HG03469 (cell line): ENCODE measurements around the gene TCF15.
A peak's percentile ranks its signal among the peaks of the same experiment; 100 is the strongest.
"Not testable (repeated sequence)": the region's sequence is repeated elsewhere in the genome, so short reads cannot be mapped to it uniquely, and the experiment has no call there.

Experiments used
- ATAC-seq: cut with Tn5 transposase; IDR thresholded peaks from one replicate; pipeline ENCODE4 v1.9.1; 2021; ENCODE audit warnings: mild to moderate bottlenecking, moderate library complexity, moderate number of reproducible peaks; ENCODE audit not compliant: unreplicated experiment

TCF15 gene

DNA sequence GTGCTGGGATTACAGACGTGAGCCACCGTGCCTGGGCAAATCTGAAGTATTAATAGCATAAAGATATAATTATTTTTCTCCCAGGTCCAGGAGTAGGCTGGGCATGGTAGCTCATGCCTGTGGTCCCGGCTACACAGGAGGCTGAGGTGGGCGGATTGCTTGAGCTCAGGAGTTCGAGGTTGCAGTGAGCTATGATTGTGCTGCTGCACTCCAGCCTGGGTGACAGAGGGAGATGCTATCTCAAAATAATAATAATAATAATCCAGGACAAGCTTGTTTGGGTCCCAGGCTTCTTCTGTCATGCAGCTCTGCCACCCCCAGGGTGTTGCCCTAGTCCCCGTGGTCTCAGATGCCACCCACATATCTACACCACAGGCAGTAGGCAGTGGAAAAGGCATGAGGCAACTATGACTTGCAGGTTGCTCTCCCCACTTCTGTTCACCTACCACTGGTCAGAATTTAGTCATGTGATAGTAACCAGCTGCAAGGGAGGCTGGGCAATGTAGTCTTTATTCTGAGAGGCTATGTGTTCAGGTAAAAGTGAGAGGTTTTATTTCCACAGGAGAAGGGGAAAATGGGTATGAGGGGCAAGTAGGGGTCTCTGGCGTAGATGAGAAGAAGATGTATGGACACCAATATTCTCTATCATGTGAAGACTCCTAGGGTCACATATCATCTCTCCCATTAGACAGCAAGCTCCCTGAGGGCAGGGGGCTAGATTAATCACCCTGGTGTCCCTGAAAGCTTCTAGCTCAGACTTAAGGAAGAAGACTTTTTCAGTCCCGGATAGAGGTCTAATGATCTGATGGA is 25.7 kb downstream of the TCF15 start:
- ATAC-seq: peak; percentile 48

DNA sequence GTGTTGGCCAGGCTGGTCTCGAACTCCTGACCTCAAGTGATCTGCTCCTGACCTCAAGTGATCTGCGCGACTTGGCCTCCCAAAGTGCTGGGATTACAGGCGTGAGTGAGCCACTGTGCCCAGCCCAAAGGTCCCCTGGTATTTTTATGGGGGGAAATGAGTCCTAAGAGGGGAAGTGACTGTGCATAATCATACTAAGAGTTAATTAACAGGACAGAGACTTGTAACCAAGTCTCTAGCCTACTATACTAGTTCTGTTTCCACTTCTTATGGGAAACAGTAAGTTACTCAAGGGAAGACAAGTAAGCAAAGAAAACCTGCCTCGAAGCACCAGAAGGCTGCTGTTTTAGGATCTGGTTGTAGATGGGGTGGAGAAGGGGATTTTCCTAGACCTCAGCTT is 27.9 kb downstream of the TCF15 start:
- no peak for ATAC-seq

DNA sequence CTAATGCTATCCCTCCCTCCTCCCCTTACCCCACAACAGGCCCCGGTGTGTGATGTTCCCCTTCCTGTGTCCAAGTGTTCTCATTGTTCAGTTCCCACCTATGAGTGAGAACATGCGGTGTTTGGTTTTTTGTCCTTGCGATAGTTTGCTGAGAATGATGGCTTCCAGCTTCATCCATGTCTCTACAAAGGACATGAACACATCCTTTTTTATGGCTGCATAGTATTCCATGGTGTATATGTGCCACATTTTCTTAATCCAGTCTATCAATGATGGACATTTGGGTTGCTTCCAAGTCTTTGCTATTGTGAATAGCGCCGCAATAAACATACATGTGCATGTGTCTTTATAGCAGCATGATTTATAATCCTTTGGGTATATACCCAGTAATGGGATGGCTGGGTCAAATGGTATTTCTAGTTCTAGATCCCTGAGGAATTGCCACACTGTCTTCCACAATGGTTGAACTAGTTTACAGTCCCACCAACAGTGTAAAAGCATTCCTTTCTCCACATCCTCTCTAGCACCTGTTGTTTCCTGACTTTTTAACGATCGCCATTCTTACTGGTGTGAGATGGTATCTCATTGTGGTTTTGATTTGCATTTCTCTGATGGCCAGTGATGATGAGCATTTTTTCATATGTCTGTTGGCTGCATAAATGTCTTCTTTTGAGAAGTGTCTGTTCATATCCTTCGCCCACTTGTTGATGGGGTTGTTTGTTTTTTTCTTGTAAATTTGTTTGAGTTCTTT is 31.0 kb downstream of the TCF15 start:
- not testable (repeated sequence) for ATAC-seq

DNA sequence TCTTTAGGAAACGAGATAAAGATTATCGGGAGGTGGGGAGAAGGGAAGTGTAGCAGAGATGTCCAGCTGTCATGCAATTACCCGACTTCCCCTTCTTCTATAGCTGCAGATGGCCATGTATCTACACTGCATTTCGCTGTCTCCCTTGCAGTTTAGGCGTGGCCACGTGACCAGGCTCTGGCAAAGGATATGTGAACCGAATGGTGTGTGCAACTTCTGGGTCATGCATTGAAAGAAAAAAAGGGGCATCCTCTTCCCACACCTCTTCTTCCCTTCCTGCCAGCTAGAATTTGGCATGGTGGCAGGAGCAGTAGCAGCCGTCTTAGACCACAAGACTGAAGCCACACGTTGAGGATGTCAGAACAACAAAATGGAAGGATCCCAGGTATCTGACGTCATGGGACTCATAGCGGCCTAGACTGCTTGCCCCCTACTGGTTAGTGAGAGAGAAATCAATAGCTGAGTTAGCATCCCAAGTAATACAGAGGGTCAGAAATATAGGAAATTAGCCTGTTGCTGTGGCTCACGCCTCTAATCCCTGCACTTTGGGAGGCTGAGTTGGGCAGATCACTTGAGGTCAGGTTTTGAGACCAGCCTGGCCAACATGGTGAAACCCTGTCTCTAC is 32.8 kb downstream of the TCF15 start:
- no peak for ATAC-seq

DNA sequence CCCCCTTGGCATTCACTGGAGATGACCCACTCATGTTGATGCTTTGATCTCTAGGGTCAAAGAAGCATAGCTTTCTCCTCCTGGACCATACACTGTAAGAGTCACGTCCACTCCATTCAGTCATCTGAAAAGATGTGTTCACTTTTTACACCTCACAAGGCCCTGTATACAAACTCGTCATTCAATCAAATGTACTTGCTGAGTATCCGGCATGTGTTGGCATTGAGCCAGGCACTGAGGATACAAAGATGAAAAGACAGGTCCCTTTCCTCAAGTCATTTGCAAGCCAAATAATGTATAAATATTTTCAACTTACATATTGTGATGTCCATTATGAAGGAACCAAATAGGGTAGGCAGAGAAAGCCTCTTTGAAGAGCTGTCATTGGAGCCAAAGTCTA is 34.0 kb downstream of the TCF15 start:
- no peak for ATAC-seq

DNA sequence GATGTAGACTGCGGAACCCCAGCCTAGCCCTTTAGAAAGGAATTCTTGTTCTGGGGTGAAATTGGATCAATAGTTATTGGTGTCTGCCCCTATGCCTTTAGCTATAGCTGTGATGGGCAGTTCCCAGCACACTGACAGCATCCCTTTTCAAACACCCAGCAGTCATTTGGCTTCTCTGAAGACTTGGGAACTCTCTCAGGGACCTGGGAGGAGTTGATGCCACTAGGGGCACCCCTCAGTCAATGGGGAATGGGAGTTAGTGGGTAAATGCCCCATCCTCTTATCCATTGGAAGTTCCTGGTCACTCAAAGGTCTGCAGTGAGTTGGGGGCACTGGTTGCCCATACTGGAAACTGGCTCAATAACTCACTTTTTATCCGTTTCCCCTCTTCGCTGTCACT is 34.9 kb downstream of the TCF15 start:
- no peak for ATAC-seq

DNA sequence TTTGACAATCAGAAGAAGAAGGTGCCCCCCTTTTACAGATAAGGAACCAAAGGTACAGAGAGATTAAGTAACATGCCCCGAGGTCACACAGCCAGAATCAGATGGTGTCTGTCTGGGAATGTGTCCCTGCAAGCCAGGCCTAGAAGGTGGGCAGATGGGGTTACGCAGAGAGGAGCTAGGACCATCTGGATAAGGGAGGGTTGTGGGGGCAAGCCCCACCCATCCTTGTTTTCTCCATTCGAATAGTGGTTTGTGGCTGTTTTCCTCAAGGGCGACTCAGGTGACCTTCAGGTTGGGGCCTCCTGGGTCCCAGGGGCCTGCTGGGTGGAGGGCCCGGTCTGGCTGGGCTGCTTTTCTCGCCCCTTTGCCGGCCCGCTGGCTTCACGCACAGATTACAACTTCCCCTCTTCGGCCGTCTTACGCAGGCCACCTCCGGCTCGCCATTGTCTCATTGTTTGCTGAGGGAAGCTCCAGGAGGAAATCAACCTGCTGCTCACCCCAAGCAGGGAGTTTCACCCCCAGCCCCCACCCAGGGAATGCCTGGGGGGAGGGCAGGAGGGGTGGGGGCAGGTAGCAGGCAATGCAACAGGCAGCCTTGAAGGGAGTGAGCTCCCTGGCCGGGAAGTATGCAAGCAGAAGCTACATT is 35.7 kb downstream of the TCF15 start:
- ATAC-seq: no peak

DNA sequence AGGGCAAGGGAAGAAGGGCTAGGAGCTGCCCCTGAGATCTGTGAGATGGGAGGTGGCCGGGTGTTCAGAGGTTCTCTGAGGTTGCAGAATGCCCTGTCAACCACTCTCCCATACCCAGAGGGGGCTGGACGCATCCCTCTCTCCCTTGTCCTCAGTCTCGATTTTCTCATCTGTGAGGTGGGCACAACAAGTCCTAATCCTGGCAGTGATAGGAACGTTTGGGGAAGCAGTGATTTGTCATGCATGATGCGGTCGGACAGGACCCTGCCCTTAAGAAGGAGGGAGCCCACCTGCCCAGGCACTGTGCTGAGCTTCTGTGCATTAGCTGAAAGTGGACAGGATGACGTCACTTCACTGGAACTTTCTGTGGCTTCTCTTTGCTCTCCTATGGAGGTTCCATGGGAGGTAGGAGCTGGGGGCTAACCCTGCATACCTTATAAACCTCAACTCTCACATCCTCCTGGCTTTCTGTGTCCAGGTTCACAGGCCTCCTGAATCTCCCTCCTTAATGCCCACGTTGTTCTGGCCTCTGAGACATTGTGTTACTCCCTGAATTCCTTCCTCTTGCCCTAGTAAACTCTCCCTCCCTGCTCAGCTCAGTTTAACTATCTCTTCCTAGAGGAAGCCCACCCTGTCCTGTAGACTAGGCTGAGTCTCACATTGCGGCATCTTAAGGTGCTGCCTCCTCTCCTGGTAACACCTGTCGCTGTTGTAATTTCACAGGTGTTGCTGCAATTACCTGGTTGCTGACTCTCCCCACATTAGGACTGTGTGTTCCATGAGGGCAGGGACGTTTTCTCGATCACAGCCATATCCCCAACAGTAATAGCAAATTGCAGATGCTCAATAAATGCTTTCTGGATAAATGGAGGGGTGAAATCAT is 36.5 kb downstream of the TCF15 start:
- ATAC-seq: no peak

DNA sequence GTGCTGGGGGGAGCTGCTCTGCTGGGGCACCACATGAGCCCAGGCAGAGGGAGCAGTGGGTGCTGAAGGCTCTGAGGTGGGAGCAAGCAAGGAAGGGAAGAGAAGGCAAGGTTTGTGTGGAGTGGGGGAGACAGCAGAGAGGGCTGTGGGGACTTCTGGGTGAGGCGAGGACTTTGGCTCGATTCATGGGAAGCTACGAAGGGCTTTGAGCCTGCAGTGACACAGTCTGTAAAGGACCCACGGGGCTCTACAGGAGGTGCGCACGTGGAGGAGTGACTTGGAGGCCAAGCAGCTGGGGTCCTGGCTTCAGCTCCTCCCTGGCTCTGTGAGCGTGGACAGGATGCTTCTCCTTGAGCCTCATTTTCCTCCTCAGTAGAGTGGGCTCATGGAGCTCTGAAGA is 37.4 kb downstream of the TCF15 start:
- no peak for ATAC-seq

DNA sequence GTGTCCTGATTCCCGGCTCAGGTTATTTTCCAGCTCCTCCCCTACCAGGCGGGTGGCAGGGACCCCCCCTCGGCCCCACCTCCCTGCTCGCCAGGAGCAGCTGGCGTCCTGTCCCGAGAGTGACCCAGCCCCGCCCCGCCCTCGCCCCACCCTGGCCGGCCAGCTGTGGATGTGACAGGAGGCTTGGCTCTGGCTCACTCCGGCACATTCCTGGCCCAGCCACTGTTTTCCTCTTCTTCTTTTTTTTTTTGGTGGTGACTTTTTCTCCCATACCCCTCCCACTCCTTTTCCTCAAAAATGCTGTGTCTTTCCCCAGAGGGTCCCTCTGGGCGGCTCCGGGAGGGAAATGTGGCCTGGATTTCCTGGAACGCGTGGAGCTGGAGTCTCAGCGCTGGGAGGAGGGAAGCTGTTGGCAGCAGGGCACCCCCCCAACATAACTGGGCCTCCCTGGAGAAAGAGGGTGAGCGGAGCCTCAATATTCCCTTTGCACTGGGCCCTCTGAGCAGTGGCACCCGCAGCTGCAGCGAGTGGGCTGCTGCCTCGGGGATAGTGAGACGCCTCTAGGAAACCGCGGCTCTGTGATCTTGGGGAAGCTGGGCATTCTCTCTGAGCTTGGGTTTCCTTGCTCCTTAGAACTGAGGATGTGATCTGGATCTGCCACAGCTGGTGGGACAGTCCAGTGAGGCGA is 38.2 kb downstream of the TCF15 start:
- ATAC-seq: no peak

DNA sequence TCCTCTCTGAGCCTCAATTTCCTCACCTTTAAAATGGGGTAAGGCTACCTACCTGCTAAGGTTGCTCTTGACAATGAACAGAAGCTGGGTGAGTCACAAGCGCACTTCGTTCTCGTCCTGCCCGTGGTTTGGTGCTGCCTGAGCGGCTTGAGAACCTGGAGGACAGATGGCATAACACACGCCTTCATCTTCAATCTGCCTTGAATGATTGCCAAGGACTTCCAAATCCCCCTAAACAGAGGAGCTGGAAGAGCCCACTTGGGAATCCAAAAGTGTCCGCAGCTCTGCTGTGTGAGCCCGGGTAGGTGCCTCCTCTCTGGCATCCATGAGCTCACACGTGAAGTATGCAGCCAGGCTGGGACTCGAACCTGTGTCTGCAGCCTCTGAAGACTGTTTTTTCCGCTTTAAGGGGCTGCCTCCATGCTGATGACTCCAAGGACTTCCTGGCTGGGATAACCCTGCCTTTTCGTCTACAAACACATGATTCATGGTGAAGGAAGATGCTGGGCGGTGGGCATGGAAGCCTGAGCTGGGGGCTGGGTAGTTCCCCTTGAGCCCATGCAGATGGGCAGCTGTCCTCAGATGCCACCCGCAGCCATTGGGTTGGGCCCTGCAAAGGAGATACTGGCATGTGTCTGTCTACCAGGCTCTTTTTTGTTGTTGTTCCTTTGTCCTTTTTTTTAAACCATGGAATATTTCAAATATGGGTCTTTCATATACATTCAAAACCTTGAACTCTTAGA is 41.3 kb downstream of the TCF15 start:
- no peak for ATAC-seq

DNA sequence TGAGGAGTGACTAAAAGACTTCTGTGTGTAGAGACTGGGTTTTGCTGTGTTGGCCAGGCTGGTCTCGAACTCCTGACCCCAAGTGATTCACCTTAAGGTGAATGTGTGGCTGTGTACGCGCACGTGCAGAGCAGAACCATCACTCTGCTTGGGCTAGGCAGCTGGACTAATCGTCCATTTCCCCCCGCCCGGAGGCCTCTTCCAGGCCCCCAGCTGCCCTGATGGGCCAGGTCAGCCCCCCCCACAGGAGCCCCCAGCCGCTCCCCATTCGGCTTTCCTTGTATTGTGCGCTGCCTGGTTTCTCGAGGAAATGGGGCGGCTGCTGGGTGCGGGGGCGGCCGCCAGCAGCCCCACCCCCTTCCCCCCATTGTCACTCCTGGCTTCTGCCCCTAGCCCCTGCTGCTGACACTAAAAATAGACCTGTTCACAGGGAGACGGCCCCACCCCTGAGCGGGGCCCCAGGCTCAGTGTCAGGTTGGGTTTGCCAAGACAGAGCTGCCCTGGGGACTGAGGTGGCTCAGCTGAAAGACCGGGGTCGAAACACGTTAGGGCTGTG is 41.9 kb downstream of the TCF15 start:
- no peak for ATAC-seq

DNA sequence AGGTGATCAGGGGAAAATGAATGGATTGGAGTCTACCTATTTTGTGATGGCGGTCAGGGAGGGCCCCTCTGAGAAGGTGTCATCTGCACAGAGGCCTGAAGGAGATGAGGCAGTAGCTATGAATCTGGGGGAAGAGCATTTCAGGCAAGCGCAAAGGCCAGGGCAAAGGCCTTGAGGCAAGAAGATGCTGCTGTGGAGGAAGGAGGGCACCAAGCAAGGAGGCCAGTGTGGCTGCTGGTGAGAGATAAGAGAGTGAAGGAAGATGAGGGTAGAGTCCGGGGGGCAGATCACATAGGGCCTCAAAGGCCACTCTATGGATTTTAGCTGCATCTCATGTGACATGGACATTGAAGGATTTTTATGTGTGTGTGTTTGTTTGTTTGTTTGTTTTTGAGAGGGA is 45.9 kb downstream of the TCF15 start:
- no peak for ATAC-seq

DNA sequence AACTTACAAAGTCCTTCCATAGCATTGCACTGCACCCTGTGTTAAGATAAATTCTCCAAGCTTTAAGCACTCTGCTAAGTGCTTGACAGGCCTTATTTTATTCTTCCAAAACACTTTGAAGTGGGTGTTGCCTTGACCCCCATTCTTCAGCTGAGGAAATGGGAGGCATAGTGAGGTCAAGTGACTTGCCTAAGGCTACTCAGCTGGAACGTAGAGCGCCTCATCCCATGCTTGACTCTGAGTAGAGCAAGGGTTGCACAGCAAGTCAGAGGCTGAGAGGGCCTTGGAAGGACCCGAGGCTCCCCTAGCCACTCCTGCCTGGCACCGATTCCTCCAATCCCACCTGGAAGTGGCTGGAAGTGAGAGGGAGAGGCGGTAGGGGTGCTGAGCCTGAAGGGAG is 46.9 kb downstream of the TCF15 start:
- no peak for ATAC-seq

DNA sequence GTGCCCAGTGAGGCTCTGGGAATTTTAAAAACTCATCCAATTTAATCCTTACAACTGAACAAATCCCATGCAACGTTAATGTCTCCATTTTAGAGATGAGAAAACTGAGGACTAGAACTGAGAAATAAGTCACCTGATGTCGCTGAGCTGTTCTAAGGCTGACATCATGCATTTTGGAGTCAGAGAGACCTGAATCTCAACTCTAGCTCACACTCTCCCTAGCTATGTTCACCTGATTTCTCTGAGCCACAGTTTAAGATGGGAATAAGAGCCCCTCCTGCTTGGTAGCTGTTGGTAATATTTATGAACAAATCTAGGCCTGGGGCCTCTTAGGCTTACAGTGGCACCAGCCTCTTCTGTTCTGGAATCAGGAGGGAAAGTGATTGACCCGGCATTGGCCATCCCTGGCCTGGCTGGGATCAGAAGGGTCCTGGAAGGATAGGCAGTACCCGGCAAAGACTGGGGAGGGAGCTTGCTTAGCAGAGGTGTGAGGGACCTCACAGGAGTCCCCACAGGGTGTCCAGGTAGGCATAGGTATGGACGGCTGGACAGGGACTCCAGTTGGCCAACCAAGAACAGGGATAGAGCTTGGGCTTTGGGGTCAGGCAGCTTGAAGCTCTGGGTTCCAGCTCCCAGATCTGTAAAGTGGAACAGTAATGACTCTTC is 47.7 kb downstream of the TCF15 start:
- no peak for ATAC-seq

DNA sequence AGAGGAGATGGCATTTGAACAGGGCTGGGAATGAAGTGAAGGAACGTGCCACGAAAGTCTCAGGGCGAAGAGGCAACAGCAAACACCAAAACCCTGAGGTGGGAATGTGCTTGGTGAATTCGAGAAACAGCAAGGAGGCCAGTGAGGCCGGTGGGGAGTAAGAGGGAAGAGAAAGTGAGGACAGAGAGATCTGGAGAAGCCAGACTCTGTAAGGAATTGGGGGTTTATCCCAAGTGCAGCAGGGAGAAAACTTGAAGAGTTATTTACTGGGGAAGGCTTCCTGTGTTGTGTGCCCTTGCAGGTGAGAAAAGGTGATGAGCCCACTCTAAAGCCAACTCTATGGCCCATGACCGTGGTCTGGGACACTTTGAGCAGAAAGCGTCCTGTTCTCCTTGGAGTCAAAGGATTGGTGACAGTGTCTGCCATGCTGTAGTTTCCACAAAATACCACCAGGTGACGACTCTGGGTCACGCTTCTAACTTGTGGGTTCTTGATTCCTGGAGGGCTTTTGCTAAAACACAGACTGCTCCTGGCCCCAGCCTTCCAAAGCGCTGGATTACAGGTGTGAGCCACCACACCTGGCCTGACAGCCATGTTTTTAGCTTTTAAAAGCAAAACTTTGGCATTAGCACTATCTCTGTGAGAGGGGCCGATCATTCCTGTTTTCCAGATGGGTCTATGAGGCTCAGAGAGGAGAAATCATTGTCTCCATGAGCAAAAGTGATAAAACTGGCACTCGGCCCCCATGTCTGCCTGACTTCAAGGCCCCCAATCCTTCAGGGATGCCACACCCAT is 48.5 kb downstream of the TCF15 start:
- ATAC-seq: no peak

DNA sequence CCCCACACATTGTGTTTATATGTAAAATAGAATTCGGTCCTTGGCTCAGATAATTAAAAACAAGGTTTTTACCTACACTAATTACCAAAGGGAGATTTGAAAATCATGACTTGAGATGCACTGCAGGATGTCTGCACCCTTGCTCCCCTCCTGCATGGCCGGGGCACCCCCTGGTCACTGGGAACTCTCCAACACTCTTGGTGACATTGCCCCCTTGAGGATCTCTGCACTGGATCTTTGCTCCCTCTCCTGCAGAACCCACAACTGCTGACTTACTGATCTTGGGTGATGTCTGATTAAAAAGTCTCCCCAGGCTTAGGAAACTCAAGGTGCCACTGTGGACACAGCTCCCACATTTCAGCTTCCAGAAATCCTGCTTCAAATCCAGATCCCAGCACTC is 49.4 kb downstream of the TCF15 start:
- ATAC-seq: no peak

DNA sequence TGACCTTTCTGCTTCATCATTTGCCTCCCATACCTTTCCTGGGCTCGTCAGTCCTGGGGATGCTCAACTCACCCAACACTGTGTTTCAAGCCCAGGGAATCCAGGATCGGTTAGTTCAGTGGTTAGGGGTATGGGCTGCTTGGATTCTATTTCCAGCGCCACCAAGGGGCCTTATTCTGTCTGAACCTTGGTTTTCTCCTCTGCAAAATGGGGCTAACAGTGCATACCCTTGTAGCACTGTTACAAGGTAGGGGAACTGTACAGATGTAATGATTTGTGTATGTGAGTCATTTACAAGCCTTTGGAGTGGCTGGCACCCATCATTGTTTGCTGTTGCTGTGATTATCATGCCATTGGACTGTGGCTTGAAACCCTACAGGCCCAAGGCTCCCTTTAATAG is 52.0 kb downstream of the TCF15 start:
- ATAC-seq: no peak
